ENCODE measurements around the gene PERM1. TPM values are rescaled to one million over a fixed set of nuclear protein-coding genes. Genes with fewer than 3 reads are reported as not detected.
A peak's percentile ranks its signal among the peaks of the same experiment; 100 is the strongest.

Gene PERM1
- total RNA-seq, 1 experiment from 2014 or later = not detected

GRCh38 chr1:1024771-1025699, 43.1 kb upstream of the PERM1 start (continued):
- TF ChIP-seq, protein P1, sequence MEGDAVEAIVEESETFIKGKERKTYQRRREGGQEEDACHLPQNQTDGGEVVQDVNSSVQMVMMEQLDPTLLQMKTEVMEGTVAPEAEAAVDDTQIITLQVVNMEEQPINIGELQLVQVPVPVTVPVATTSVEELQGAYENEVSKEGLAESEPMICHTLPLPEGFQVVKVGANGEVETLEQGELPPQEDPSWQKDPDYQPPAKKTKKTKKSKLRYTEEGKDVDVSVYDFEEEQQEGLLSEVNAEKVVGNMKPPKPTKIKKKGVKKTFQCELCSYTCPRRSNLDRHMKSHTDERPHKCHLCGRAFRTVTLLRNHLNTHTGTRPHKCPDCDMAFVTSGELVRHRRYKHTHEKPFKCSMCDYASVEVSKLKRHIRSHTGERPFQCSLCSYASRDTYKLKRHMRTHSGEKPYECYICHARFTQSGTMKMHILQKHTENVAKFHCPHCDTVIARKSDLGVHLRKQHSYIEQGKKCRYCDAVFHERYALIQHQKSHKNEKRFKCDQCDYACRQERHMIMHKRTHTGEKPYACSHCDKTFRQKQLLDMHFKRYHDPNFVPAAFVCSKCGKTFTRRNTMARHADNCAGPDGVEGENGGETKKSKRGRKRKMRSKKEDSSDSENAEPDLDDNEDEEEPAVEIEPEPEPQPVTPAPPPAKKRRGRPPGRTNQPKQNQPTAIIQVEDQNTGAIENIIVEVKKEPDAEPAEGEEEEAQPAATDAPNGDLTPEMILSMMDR (IDR thresholded peaks at IDR 0.05) = no peak

DNA sequence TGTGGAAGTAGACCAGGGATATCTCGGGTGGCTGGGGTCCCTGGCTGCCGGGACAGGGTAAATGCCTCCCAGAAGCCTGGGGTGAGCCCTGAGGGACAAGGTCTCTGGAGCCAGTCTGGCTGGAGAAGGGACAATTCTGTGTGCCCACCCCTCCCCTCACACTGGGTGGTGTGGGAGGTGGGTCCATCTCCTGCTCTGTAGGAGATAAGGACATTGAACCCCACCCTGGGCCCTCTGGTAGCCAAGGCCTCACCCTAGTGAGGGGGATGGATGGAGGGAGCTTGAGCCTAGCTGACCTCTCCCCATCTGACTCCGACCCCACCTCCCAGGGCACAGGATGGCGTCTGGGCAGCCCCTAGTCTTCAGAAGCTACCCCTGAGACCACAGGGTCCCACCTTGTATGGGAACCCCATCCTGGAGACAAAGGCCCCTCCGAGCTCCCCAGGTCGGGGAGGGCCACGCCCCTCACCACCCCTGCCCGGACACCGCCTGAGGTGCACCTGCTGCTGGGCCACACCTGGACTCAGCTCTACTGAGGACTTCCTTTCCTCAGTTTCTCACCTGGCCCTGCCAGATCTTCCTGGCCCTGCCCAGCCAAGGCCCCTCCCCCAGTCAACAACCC, 42.4 kb upstream of the PERM1 start:
- Mint-ChIP-seq H3K36me3 (no peaks in the 10 kb centered on the region), H3K4me1 (peaks cover 33% of the 10 kb centered on the region), H3K27me3 (ENCODE audit: low read depth) (no peaks in the 10 kb centered on the region; the same call in 1 of the 2 replicates), H3K27ac (no peak overlapping the region), H3K4me3 (no peak overlapping the region), H3K9me3 (no peaks in the 10 kb centered on the region)
- ChIA-PET CTCF (interaction anchor here (0.7 to 2.8 kb wide), 9 partner anchors 8 to 43 kb away, joined by 3 to 16 read pairs (median 4); no protein-coding TSS in a partner anchor), POLR2A (interaction anchor here (1.5 to 3.6 kb wide), 3 partner anchors 9 to 16 kb away, joined by 4 to 15 read pairs (median 9); no protein-coding TSS in a partner anchor)
- DNase-seq (ENCODE audit: low spot score) (no peak), ATAC-seq (no peak)
- TF ChIP-seq FOXK1 (CRISPR knock-in tag; IDR thresholded peaks at IDR 0.05) (0 out of 2 replicates have a peak, but pooled peaks have one; percentile 31), SMAD4 (CRISPR knock-in tag; IDR thresholded peaks at IDR 0.05) (no peak), ZNF281 (CRISPR knock-in tag; IDR thresholded peaks at IDR 0.05) (no peak), ELF4 (CRISPR knock-in tag; IDR thresholded peaks at IDR 0.05; ENCODE audit: low read depth) (no peak), TP53 (CRISPR knock-in tag; IDR thresholded peaks at IDR 0.05) (no peak)

GRCh38 chr1:1023700-1024099, 41.8 kb upstream of the PERM1 start:
- Mint-ChIP-seq H3K9me3 (no peaks in the 10 kb centered on the region), H3K36me3 (no peaks in the 10 kb centered on the region), H3K4me3 (no peak overlapping the region), H3K27ac (no peak overlapping the region), H3K27me3 (ENCODE audit: low read depth) (no peaks in the 10 kb centered on the region; the same call in 1 of the 2 replicates), H3K4me1 (peaks cover 33% of the 10 kb centered on the region)
- ChIA-PET CTCF (interaction anchor here (0.7 to 2.8 kb wide), 8 partner anchors 8 to 43 kb away, joined by 3 to 16 read pairs (median 4); no protein-coding TSS in a partner anchor), POLR2A (interaction anchor here (1.5 to 3.6 kb wide), 3 partner anchors 9 to 17 kb away, joined by 4 to 15 read pairs (median 9); no protein-coding TSS in a partner anchor)
- DNase-seq (ENCODE audit: low spot score) (no peak), ATAC-seq (no peak)
- TF ChIP-seq ZBTB43 (CRISPR knock-in tag; IDR thresholded peaks at IDR 0.05) (no peak), ZNF423 (CRISPR knock-in tag; IDR thresholded peaks at IDR 0.05) (peak; percentile 41; the same call in 1 of the 2 replicates), ATF2 (CRISPR knock-in tag; IDR thresholded peaks at IDR 0.05; ENCODE audit: borderline replicate concordance, low read depth) (no peak), CDX4 (CRISPR knock-in tag; IDR thresholded peaks at IDR 0.05; ENCODE audit: borderline replicate concordance) (no peak), FOXJ3 (CRISPR knock-in tag; IDR thresholded peaks at IDR 0.05; ENCODE audit: borderline replicate concordance) (no peak), GRHL2 (CRISPR knock-in tag; IDR thresholded peaks at IDR 0.05; ENCODE audit: insufficient replicate concordance, severe bottlenecking) (no peak), EMX1 (CRISPR knock-in tag; IDR thresholded peaks at IDR 0.05) (no peak), AR (CRISPR knock-in tag; IDR thresholded peaks at IDR 0.05) (no peak), NR3C1 (CRISPR knock-in tag; conservative IDR thresholded peaks at IDR 0.05; ENCODE audit: low read depth) (no peak), NFYB (CRISPR knock-in tag; conservative IDR thresholded peaks at IDR 0.05; ENCODE audit: low read depth) (no peak), FOXP1 (CRISPR knock-in tag; IDR thresholded peaks at IDR 0.05; ENCODE audit: borderline replicate concordance) (0 out of 2 replicates have a peak, but pooled peaks have one; percentile 22), GTF2I (CRISPR knock-in tag; conservative IDR thresholded peaks at IDR 0.05) (no peak), ZNF121 (CRISPR knock-in tag; IDR thresholded peaks at IDR 0.05) (no peak)

Data from WTC11 (cell line).